Peyer's patch (tissue), 4 donors: ENCODE measurements around the gene NSMCE3.

Experiments
- POLR2A ChIP-seq, 2 donors: fragments of 450-650 bp; IDR thresholded peaks; one replicate each; pipeline ENCODE4 v1.5.1; 2017; ENCODE audit warnings: antibody characterized with exemption in 2 of 2, mild to moderate bottlenecking in 2 of 2, moderate library complexity in 2 of 2
- TF ChIP-seq, protein P1 (sequence below), 6 experiments: fragments of 450-650 bp in 4 of 6; fragments of 200-600 bp in 2 of 6; sonication (generic) in 1 of 6; IDR thresholded peaks; one replicate each; pipeline ENCODE4 v1.5.1; 2017 to 2019; ENCODE audit warnings: antibody characterized with exemption in 6 of 6, mild to moderate bottlenecking in 3 of 6, moderate library complexity in 1 of 6

DNA sequence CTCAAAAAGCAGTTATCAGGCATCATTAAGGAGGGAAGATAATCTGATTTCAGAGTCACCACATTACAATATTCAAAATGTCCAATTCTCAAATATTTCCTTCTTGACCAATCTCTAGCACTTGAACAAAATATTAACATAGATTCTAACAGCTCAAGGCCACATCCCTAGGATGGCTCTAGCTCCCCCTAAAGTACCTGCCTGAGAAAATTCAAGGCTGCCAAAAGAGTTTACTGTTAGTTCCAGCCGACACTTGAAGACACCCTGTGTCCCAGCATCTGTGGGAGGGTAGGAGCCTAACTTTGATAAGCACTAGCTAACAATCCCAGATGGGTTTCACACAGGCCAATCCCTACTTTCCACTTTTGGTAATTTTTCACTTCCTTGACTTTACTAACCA lies 10.4 kb downstream of the NSMCE3 start:
- TF ChIP-seq, protein P1, sequence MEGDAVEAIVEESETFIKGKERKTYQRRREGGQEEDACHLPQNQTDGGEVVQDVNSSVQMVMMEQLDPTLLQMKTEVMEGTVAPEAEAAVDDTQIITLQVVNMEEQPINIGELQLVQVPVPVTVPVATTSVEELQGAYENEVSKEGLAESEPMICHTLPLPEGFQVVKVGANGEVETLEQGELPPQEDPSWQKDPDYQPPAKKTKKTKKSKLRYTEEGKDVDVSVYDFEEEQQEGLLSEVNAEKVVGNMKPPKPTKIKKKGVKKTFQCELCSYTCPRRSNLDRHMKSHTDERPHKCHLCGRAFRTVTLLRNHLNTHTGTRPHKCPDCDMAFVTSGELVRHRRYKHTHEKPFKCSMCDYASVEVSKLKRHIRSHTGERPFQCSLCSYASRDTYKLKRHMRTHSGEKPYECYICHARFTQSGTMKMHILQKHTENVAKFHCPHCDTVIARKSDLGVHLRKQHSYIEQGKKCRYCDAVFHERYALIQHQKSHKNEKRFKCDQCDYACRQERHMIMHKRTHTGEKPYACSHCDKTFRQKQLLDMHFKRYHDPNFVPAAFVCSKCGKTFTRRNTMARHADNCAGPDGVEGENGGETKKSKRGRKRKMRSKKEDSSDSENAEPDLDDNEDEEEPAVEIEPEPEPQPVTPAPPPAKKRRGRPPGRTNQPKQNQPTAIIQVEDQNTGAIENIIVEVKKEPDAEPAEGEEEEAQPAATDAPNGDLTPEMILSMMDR (IDR thresholded peaks at IDR 0.05): no peak
- no peak for TF ChIP-seq POLR2A (IDR thresholded peaks at IDR 0.05)
